ENCODE measurements around the gene SBNO1.

DNA sequence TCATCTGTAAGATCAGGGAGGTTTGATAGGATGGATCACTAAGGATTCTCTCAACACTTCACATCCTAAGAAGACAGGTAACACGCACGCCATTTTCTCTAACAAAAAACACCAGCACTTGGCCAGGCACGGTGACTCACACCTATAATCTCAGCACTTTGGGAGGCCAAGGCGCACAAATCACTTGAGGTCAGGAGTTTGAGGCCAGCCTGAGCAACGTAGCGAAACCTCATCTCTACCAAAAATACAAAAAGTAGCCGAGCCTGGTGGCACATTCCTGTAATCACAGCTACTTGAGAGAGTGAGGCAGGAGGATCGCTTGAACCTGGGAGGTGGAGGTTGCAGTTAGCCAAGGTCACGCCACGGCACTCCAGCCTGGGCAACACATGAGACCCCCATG is 82.5 kb downstream of the SBNO1 start:
- TF ChIP-seq, protein P1, sequence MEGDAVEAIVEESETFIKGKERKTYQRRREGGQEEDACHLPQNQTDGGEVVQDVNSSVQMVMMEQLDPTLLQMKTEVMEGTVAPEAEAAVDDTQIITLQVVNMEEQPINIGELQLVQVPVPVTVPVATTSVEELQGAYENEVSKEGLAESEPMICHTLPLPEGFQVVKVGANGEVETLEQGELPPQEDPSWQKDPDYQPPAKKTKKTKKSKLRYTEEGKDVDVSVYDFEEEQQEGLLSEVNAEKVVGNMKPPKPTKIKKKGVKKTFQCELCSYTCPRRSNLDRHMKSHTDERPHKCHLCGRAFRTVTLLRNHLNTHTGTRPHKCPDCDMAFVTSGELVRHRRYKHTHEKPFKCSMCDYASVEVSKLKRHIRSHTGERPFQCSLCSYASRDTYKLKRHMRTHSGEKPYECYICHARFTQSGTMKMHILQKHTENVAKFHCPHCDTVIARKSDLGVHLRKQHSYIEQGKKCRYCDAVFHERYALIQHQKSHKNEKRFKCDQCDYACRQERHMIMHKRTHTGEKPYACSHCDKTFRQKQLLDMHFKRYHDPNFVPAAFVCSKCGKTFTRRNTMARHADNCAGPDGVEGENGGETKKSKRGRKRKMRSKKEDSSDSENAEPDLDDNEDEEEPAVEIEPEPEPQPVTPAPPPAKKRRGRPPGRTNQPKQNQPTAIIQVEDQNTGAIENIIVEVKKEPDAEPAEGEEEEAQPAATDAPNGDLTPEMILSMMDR (IDR thresholded peaks at IDR 0.05), result no peak
- TF ChIP-seq POLR2A (IDR thresholded peaks at IDR 0.05) (no peak), POLR2AphosphoS5 (IDR thresholded peaks at IDR 0.05) (no peak), EP300 (IDR thresholded peaks at IDR 0.05) (no peak)
